ENCODE measurements around the gene C1orf105. TPM values are rescaled to one million over a fixed set of nuclear protein-coding genes. Genes with fewer than 3 reads are reported as not detected.
"Not testable (repeated sequence)": the region's sequence is repeated elsewhere in the genome, so short reads cannot be mapped to it uniquely, and the experiment has no call there.

The C1orf105 gene
- not detected for polyA plus RNA-seq (2013, experiment 1 of 2)
- not detected for polyA plus RNA-seq (2013, experiment 2 of 2)

GRCh38 chr1:172420385-172420784, at the start of gene C1orf105:
Gene C1orf105, plus strand, starts transcription at chr1:172420685. Its CDS starts 201 bp downstream, at chr1:172420886.
- peaks cover 22% of the 10 kb centered on the region; the same call in 1 of the 2 replicates for H3K4me1 ChIP-seq (ENCODE audit: insufficient read depth, low read length)
- no peak within 1 kb of the TSS for H3K4me3 ChIP-seq (ENCODE audit: low read length)
- H3K27me3 ChIP-seq (ENCODE audit: insufficient read depth, low read length) = no peaks in the 10 kb centered on the region
- H3K9me3 ChIP-seq (ENCODE audit: insufficient read depth, low read depth, low read length) = no peaks in the 10 kb centered on the region
- no peaks in the 10 kb centered on the region for H3K36me3 ChIP-seq (ENCODE audit: insufficient read depth, low read length)
- WGBS = 94% methylated on average over 1 of the region's 1 CpG
- H3K9ac ChIP-seq (ENCODE audit: low read depth, low read length) = no peak within 1 kb of the TSS
- H3K27ac ChIP-seq (ENCODE audit: low read depth, low read length) = no peak within 1 kb of the TSS

- not testable (repeated sequence) for H3K27me3 ChIP-seq (ENCODE audit: insufficient read depth, low read length); H3K4me1 ChIP-seq (ENCODE audit: insufficient read depth, low read length); H3K4me3 ChIP-seq (ENCODE audit: low read length); H3K9me3 ChIP-seq (ENCODE audit: insufficient read depth, low read depth, low read length); H3K9ac ChIP-seq (ENCODE audit: low read depth, low read length); H3K36me3 ChIP-seq (ENCODE audit: insufficient read depth, low read length); H3K27ac ChIP-seq (ENCODE audit: low read depth, low read length)
- 100% methylated on average over 1 of the region's 3 CpGs for WGBS
Observed at GRCh38 chr1:172371646-172372045, 48.8 kb upstream of the C1orf105 start.

- no peaks in the 10 kb centered on the region for H3K4me1 ChIP-seq (ENCODE audit: insufficient read depth, low read length)
- no peaks in the 10 kb centered on the region for H3K27me3 ChIP-seq (ENCODE audit: insufficient read depth, low read length)
- 93% methylated on average over 1 of the region's 1 CpG for WGBS
- H3K4me3 ChIP-seq (ENCODE audit: low read length) = no peak overlapping the region
- H3K27ac ChIP-seq (ENCODE audit: low read depth, low read length) = no peak overlapping the region
- H3K9ac ChIP-seq (ENCODE audit: low read depth, low read length) = no peak overlapping the region
- no peaks in the 10 kb centered on the region for H3K9me3 ChIP-seq (ENCODE audit: insufficient read depth, low read depth, low read length)
- H3K36me3 ChIP-seq (ENCODE audit: insufficient read depth, low read length) = no peaks in the 10 kb centered on the region
Observed at GRCh38 chr1:172373864-172374263, 46.6 kb upstream of the C1orf105 start.

GRCh38 chr1:172375211-172375631, 45.3 kb upstream of the C1orf105 start:
- Histone ChIP-seq H3K27ac (ENCODE audit: low read depth, low read length) (no peak overlapping the region), H3K9ac (ENCODE audit: low read depth, low read length) (no peak overlapping the region), H3K4me1 (ENCODE audit: insufficient read depth, low read length) (no peaks in the 10 kb centered on the region), H3K27me3 (ENCODE audit: insufficient read depth, low read length) (no peaks in the 10 kb centered on the region), H3K9me3 (ENCODE audit: insufficient read depth, low read depth, low read length) (no peaks in the 10 kb centered on the region), H3K4me3 (ENCODE audit: low read length) (no peak overlapping the region), H3K36me3 (ENCODE audit: insufficient read depth, low read length) (no peaks in the 10 kb centered on the region)
- 87% methylated on average over 2 of the region's 2 CpGs for WGBS

- no peak overlapping the region for H3K4me3 ChIP-seq (ENCODE audit: low read length)
Observed at GRCh38 chr1:172376431-172376830, 44.1 kb upstream of the C1orf105 start.

GRCh38 chr1:172377565-172377964, 42.9 kb upstream of the C1orf105 start:
- peaks cover 18% of the 10 kb centered on the region for H3K4me1 ChIP-seq (ENCODE audit: insufficient read depth, low read length)
- H3K36me3 ChIP-seq (ENCODE audit: insufficient read depth, low read length) = no peaks in the 10 kb centered on the region
- H3K9ac ChIP-seq (ENCODE audit: low read depth, low read length) = no peak overlapping the region
- no peak overlapping the region for H3K4me3 ChIP-seq (ENCODE audit: low read length)
- no peaks in the 10 kb centered on the region for H3K27me3 ChIP-seq (ENCODE audit: insufficient read depth, low read length)
- no peak overlapping the region for H3K27ac ChIP-seq (ENCODE audit: low read depth, low read length)
- H3K9me3 ChIP-seq (ENCODE audit: insufficient read depth, low read depth, low read length) = no peaks in the 10 kb centered on the region

More at GRCh38 chr1:172376431-172376830, 44.1 kb upstream of the C1orf105 start:
- WGBS = 100% methylated on average over 1 of the region's 2 CpGs
- Histone ChIP-seq H3K27ac (ENCODE audit: low read depth, low read length) (no peak overlapping the region), H3K9ac (ENCODE audit: low read depth, low read length) (no peak overlapping the region), H3K36me3 (ENCODE audit: insufficient read depth, low read length) (no peaks in the 10 kb centered on the region), H3K27me3 (ENCODE audit: insufficient read depth, low read length) (no peaks in the 10 kb centered on the region), H3K9me3 (ENCODE audit: insufficient read depth, low read depth, low read length) (no peaks in the 10 kb centered on the region), H3K4me1 (ENCODE audit: insufficient read depth, low read length) (peaks cover 7% of the 10 kb centered on the region; the same call in 1 of the 2 replicates)

- Histone ChIP-seq H3K27ac (ENCODE audit: low read depth, low read length) (no peak overlapping the region), H3K4me1 (ENCODE audit: insufficient read depth, low read length) (peaks cover 25% of the 10 kb centered on the region), H3K4me3 (ENCODE audit: low read length) (no peak overlapping the region), H3K9ac (ENCODE audit: low read depth, low read length) (no peak overlapping the region), H3K9me3 (ENCODE audit: insufficient read depth, low read depth, low read length) (no peaks in the 10 kb centered on the region), H3K36me3 (ENCODE audit: insufficient read depth, low read length) (no peaks in the 10 kb centered on the region), H3K27me3 (ENCODE audit: insufficient read depth, low read length) (no peaks in the 10 kb centered on the region)
- WGBS = 91% methylated on average over 1 of the region's 1 CpG
Observed at GRCh38 chr1:172378109-172378760, 42.2 kb upstream of the C1orf105 start.

GRCh38 chr1:172380441-172381244, 39.8 kb upstream of the C1orf105 start:
- Histone ChIP-seq H3K4me1 (ENCODE audit: insufficient read depth, low read length) (peaks cover 38% of the 10 kb centered on the region), H3K27me3 (ENCODE audit: insufficient read depth, low read length) (no peaks in the 10 kb centered on the region), H3K4me3 (ENCODE audit: low read length) (no peak overlapping the region), H3K9me3 (ENCODE audit: insufficient read depth, low read depth, low read length) (no peaks in the 10 kb centered on the region), H3K36me3 (ENCODE audit: insufficient read depth, low read length) (no peaks in the 10 kb centered on the region), H3K9ac (ENCODE audit: low read depth, low read length) (no peak overlapping the region), H3K27ac (ENCODE audit: low read depth, low read length) (no peak overlapping the region; the same call in 1 of the 2 replicates)
- 80% methylated on average over 5 of the region's 6 CpGs for WGBS

GRCh38 chr1:172381946-172382345, 38.5 kb upstream of the C1orf105 start:
- Histone ChIP-seq H3K9me3 (ENCODE audit: insufficient read depth, low read depth, low read length) (no peaks in the 10 kb centered on the region), H3K4me1 (ENCODE audit: insufficient read depth, low read length) (peaks cover 38% of the 10 kb centered on the region), H3K27ac (ENCODE audit: low read depth, low read length) (no peak overlapping the region), H3K36me3 (ENCODE audit: insufficient read depth, low read length) (no peaks in the 10 kb centered on the region), H3K9ac (ENCODE audit: low read depth, low read length) (no peak overlapping the region), H3K4me3 (ENCODE audit: low read length) (no peak overlapping the region), H3K27me3 (ENCODE audit: insufficient read depth, low read length) (no peaks in the 10 kb centered on the region)
- 86% methylated on average over 2 of the region's 2 CpGs for WGBS

GRCh38 chr1:172382406-172382805, 38.1 kb upstream of the C1orf105 start:
- Histone ChIP-seq H3K9ac (ENCODE audit: low read depth, low read length) (no peak overlapping the region), H3K4me3 (ENCODE audit: low read length) (no peak overlapping the region), H3K36me3 (ENCODE audit: insufficient read depth, low read length) (no peaks in the 10 kb centered on the region), H3K27ac (ENCODE audit: low read depth, low read length) (no peak overlapping the region), H3K9me3 (ENCODE audit: insufficient read depth, low read depth, low read length) (no peaks in the 10 kb centered on the region), H3K27me3 (ENCODE audit: insufficient read depth, low read length) (no peaks in the 10 kb centered on the region), H3K4me1 (ENCODE audit: insufficient read depth, low read length) (peaks cover 38% of the 10 kb centered on the region)
- 100% methylated on average over 1 of the region's 1 CpG for WGBS

GRCh38 chr1:172382990-172383389, 37.5 kb upstream of the C1orf105 start:
- Histone ChIP-seq H3K27ac (ENCODE audit: low read depth, low read length) (no peak overlapping the region), H3K9me3 (ENCODE audit: insufficient read depth, low read depth, low read length) (no peaks in the 10 kb centered on the region), H3K4me3 (ENCODE audit: low read length) (no peak overlapping the region), H3K9ac (ENCODE audit: low read depth, low read length) (no peak overlapping the region), H3K27me3 (ENCODE audit: insufficient read depth, low read length) (no peaks in the 10 kb centered on the region), H3K36me3 (ENCODE audit: insufficient read depth, low read length) (no peaks in the 10 kb centered on the region), H3K4me1 (ENCODE audit: insufficient read depth, low read length) (peaks cover 38% of the 10 kb centered on the region)
- 62% methylated on average over 2 of the region's 4 CpGs for WGBS

All from HUES64 (cell line).